Activated CD4-positive, alpha-beta T cell treated with anti-CD3 and anti-CD28 coated beads for 48 hours (primary cell): ENCODE results near the gene MCF2L2.

Source experiments
- DNase-seq: peaks from one replicate; pipeline ENCODE4 v3.0.0-alpha.2; 2020

The MCF2L2 gene

DNA sequence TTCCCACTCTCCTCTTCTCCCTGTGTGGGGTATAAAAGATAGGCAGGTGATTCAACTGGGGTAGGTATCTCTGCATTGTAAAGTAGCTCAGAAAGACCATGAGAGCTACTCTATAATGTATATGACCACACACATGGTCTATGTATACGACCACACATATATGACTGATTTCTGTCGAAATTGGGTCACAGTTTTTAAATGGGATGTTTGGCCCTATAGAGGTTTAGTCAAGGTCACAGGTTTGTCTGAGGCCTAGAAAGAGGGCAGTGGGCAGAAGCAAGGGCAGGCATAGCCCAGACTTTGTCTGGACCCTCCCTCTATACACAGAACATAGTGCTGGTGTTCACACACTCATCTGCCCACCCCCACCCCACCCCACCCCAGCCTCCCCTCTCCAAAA is 270.3 kb downstream of the MCF2L2 start:
- DNase-seq = no peak

GRCh38 chr3:183156266-183156665 is 272.2 kb downstream of the MCF2L2 start:
- no peak for DNase-seq

- DNase-seq = no peak
Measured at GRCh38 chr3:183155499-183155898, 272.9 kb downstream of the MCF2L2 start.

- DNase-seq = no peak
Measured at GRCh38 chr3:183153210-183153950, 275.0 kb downstream of the MCF2L2 start.

DNA sequence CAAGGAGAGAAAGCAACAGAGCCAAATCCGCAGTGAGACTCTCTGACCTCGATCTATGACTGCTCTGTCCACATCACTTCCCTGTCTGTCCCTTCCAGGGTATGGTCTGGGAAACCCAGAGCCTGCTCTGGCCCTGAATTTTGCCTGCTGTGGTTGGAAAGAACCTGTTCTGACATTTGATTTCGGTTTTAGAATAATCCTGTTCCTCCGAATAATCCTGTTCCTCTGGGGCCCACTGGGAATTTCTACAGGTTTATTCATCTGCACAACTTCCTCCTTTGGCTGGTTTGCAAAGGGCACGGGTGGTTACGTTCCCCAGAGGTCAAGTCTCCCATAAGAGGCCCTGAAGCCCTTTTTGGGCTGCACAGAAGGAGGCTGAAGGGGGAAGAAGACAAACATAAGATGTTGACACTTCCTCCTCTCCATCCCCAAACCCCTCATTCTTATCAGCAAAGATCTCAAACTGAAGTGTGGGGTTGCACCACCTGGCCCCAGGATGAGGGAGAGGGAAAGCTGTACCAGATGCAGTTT is 276.5 kb downstream of the MCF2L2 start:
- no peak for DNase-seq

- DNase-seq = no peak
Measured at GRCh38 chr3:183151086-183151485, 277.3 kb downstream of the MCF2L2 start.

GRCh38 chr3:183149915-183150750 is 278.3 kb downstream of the MCF2L2 start:
- no peak for DNase-seq

- no peak for DNase-seq
Measured at GRCh38 chr3:183148056-183148455, 280.4 kb downstream of the MCF2L2 start.

- DNase-seq = no peak
Measured at GRCh38 chr3:183144363-183144762, 284.1 kb downstream of the MCF2L2 start.

DNA sequence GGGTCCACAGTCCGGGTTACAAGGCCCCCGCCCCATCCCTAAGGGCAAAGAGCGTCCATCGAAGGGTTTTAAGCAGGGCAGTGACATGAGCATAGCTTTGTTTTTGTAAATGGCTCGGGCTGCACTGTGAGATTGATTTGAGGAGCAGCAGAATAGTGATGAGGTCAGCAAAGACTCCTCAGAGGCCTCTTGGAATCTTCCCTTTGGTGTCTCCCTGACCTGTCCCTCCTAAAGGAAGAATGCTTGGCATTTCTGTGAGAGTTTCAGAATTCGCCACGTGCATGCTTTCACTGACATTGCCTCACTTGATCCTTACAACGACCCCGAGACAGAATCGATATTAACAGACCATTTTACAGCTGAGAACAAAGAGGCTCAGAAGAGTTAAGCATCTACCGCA is 286.2 kb downstream of the MCF2L2 start:
- DNase-seq = no peak

GRCh38 chr3:183134844-183135243 is 293.6 kb downstream of the MCF2L2 start:
- no peak for DNase-seq

- DNase-seq = no peak
Measured at GRCh38 chr3:183132409-183132808, 296.0 kb downstream of the MCF2L2 start.

DNA sequence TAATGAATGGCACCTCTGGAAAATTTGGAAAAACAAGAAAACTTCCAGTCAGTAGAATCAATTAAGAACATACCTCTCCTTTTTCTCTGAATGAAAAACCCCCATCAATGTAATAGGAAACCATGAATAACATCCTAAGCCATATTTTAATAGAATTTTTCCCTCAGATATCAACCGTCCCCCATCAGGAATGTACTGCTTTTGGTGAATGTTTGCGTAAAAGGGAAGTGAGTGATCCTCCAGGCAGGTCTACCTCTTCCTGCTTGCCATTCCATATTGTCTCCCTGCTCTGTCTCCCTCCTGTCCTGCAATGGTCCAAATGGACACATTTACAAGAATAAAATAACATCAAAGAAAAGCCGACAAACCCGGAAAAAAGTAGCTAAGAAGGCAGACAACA is 296.7 kb downstream of the MCF2L2 start:
- DNase-seq = no peak

DNA sequence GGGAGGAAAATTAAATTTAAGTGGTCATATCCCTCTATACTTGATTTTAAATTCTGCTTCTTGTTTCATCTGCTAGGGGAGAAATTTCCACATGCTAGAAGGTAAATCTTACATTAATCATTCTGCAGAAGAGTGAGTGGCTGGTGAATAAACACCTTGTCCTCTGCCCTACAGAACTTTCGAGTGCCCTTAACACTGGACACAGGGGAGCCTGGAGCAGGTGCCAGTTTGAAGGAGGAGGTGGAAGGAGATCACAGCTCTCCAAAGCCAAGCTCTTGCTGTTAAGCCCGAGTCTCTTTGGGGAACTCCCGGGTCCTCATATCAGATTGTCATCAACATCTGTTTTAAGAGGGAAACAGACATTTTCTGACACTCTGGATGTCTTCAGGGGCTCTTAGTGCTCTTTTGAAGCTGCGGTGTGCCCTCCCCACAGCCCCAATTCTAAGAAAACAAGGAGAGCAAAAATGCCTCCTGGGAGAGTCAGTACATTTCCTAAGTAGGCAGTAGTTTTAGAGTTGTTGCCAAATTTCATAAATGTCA is 297.2 kb downstream of the MCF2L2 start:
- no peak for DNase-seq

DNA sequence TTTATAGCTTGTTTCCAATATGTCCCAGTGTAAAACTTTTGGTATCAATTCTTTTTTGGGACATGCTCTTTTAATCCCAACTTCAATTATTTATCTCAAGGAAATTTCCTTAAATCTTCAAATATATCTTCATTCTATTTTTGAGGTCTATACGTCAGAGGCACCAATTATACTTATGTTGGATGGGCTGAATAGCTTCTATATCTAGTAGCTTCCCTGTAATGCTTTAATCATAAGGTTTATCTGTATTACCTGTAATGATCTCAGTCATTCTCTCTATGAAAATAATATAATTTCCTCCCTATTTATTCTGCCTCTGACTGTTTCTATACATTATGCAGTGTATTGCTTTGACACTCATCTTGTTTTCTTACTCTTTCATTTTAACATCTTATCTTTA is 299.2 kb downstream of the MCF2L2 start:
- DNase-seq = no peak

- DNase-seq = no peak
Measured at GRCh38 chr3:183128709-183129108, 299.7 kb downstream of the MCF2L2 start.
